ENCODE measurements around the gene DNAJB7. TPM values are rescaled to one million over a fixed set of nuclear protein-coding genes. Genes with fewer than 3 reads are reported as not detected.
"Not testable (repeated sequence)": the region's sequence is repeated elsewhere in the genome, so short reads cannot be mapped to it uniquely, and the experiment has no call there.

The DNAJB7 gene
- total RNA-seq, 4 donors from 2014 or later = 3.9 to 5.2 (median 4.4) TPM; not detected in 1

DNA sequence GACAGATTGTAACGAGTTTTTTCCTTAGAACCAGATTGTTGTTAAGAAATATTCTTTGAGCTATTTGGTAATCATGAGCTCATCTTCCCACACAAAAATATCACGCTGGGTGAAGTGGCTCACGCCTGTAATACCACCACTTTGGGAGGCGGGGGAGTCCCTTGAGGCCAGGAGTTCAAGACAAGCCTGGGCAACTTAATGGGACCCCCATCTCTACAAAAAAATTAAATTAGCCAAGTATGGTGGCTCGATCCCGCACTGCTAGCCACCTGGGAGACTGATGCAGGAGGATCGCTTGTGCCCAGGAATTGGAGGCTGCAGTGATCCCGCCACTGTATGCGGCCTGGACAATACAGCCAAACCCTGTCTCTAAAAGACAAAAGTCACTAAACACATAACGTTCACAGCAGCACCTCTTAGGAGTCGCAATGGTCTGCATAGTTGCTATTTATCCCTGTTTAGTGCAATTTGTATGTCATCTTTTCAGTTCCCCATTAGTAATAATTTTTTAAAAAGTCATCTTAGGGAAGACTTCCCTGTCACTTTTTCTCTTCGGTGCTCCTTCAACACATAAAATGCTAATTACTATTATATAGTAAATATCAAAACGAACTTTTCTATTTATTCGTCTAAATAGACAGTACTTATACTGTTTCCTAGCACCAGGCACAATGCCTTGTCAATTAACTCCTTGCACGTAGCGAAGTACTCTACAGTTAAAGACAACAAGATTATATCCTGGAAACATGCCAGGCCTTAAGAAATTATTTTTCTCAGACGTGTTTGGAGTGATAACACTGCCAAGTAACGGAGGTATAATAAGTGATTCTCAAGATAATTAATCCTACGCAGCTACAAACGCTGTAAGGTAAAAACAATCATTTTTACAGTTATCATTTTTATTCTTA is 6.6 kb downstream of the DNAJB7 start:
- peak overlapping the region in 3 of 4 donors; percentile 97 to 98 (median 97) for H3K27ac ChIP-seq
- no peak for DNase-seq

DNA sequence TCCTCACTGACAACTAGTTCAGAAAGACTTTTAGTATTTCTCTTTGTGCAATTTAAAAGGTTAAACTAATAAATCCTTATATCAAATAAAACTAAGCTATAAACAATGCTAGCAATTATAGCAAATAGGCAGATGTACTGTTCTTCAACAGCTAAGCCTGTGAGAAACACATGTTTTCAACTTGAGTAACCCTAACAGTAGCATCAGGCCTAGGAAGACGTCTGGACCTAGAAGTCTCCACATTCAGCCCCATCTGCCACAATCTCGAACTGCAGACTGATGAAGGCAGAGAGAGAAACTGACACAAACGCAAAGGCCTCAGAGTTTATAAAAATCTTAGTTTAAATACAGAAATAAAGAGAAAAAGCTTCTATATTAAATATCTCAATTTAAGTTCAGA is 8.0 kb downstream of the DNAJB7 start:
- H3K4me3 ChIP-seq = no peak overlapping the region

More for the DNA sequence above, 6.6 kb downstream of the DNAJB7 start:
- Histone ChIP-seq H3K9me3 (no peaks in the 10 kb centered on the region), H3K4me1 (peaks cover 0 to 52% (median 14%) of the 10 kb centered on the region in 4 donors), H3K27me3 (no peaks in the 10 kb centered on the region), H3K36me3 (peaks cover 0 to 5% (median 0%) of the 10 kb centered on the region in 3 donors), H3K4me3 (peak overlapping the region; percentile 73 to 95 (median 87))
- TF ChIP-seq, protein P1, sequence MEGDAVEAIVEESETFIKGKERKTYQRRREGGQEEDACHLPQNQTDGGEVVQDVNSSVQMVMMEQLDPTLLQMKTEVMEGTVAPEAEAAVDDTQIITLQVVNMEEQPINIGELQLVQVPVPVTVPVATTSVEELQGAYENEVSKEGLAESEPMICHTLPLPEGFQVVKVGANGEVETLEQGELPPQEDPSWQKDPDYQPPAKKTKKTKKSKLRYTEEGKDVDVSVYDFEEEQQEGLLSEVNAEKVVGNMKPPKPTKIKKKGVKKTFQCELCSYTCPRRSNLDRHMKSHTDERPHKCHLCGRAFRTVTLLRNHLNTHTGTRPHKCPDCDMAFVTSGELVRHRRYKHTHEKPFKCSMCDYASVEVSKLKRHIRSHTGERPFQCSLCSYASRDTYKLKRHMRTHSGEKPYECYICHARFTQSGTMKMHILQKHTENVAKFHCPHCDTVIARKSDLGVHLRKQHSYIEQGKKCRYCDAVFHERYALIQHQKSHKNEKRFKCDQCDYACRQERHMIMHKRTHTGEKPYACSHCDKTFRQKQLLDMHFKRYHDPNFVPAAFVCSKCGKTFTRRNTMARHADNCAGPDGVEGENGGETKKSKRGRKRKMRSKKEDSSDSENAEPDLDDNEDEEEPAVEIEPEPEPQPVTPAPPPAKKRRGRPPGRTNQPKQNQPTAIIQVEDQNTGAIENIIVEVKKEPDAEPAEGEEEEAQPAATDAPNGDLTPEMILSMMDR (IDR thresholded peaks at IDR 0.05) = peak in 1 of 6 experiments; percentile 0
- TF ChIP-seq POLR2A (IDR thresholded peaks at IDR 0.05) = no peak

DNA sequence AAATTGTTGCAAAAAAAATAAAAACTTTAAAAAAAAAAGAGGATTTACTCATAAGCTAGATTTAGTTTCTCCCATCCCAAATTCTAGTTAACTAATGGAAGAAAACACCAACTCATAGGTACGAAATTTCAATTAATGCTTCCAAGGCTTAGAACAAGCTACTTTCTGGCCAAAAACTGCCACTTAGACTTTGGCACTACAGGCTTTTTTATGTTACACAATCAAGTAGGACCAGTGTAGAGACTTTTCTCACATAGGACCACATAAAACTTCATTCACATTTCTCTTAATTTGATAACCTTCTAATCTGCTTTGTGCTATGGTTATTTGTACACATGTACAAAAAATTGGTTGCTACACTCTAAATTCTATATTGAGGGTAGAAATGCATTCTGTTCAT is 8.6 kb downstream of the DNAJB7 start:
- no peak overlapping the region for H3K4me3 ChIP-seq
- H3K4me1 ChIP-seq = peaks cover 0 to 48% (median 14%) of the 10 kb centered on the region in 4 donors
- no peak for DNase-seq
- H3K9me3 ChIP-seq = no peaks in the 10 kb centered on the region
- H3K36me3 ChIP-seq = peaks cover 0 to 25% (median 4%) of the 10 kb centered on the region in 3 donors
- TF ChIP-seq, protein P1 (IDR thresholded peaks at IDR 0.05) = no peak
- TF ChIP-seq POLR2A (IDR thresholded peaks at IDR 0.05) = no peak
- H3K27ac ChIP-seq = no peak overlapping the region
- no peaks in the 10 kb centered on the region for H3K27me3 ChIP-seq

More for the DNA sequence above, 8.0 kb downstream of the DNAJB7 start:
- peaks cover 0 to 52% (median 14%) of the 10 kb centered on the region in 4 donors for H3K4me1 ChIP-seq
- H3K36me3 ChIP-seq = peaks cover 0 to 18% (median 0%) of the 10 kb centered on the region in 3 donors
- no peaks in the 10 kb centered on the region for H3K9me3 ChIP-seq
- no peak overlapping the region for H3K27ac ChIP-seq
- TF ChIP-seq, protein P1 (IDR thresholded peaks at IDR 0.05) = no peak
- no peak for TF ChIP-seq POLR2A (IDR thresholded peaks at IDR 0.05)
- H3K27me3 ChIP-seq = no peaks in the 10 kb centered on the region
- no peak for DNase-seq

DNA sequence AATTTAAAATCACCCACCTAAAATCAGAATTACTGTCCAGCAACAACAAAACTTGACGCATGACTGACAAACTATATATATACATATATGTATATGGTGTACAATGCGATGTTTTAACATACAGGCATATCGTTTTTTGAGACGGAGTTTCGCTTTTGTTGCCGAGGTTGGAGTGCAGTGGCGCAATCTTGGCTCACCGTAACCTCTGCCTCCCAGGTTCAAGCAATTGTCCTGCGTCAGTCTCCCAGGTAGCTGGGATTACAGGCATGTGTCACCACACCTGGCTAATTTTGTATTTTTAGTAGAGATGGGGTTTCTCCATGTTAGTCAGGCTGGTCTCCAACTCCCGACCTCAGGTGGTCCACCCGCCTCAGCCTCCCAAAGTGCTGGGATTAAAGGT is 16.1 kb downstream of the DNAJB7 start:
- DNase-seq, H3K4me3 ChIP-seq, H3K9me3 ChIP-seq, H3K27me3 ChIP-seq, H3K4me1 ChIP-seq, H3K27ac ChIP-seq: not testable (repeated sequence)
- H3K36me3 ChIP-seq = peaks cover 0 to 98% (median 4%) of the 10 kb centered on the region in 3 donors

DNA sequence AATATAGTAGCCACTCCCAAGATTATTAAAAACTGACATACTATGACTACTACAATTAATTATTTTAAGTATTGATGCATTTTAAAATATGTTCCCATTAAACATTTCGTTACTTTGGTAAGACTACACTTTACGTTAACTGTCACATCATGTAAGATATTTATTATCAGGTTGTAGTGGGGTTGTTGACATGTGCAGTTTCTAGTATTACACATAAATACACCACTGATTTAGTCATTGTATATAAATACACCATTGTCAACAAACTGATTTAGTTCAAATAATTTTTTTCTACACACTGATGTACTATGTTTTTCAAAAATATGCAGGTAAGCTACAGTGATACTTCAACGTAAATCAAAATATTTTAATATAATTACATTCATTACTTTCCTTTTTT is 17.0 kb downstream of the DNAJB7 start:
- no peak overlapping the region for H3K27ac ChIP-seq
- peaks cover 0 to 99% (median 4%) of the 10 kb centered on the region in 3 donors for H3K36me3 ChIP-seq
- H3K9me3 ChIP-seq = no peaks in the 10 kb centered on the region
- no peak overlapping the region for H3K4me3 ChIP-seq
- H3K27me3 ChIP-seq = no peaks in the 10 kb centered on the region
- TF ChIP-seq, protein P1 (IDR thresholded peaks at IDR 0.05) = no peak
- TF ChIP-seq POLR2A (IDR thresholded peaks at IDR 0.05) = no peak
- H3K4me1 ChIP-seq = no peaks in the 10 kb centered on the region
- no peak for DNase-seq

DNA sequence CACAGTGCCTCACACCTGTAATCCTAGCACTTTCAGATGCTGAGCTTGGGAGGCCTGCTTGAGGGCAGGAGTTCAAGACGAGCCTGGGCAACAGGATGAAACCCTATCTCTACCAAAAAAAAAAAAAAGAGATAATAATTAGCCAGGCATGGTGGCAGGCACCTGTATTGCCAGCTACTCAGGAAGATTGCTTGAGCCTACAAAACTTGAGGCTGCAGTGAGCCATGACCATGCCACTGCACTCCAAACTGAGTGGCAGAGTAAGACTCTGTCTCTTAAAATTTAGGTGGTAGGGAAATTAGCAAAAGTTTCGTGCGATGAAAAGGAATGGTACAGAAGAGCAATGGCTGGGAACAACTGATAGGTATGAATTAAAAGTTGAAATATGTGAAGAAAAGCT is 23.4 kb downstream of the DNAJB7 start:
- Histone ChIP-seq H3K27me3 (no peaks in the 10 kb centered on the region), H3K4me1 (no peaks in the 10 kb centered on the region), H3K27ac (no peak overlapping the region), H3K36me3 (peaks cover 0 to 97% (median 4%) of the 10 kb centered on the region in 3 donors), H3K4me3 (no peak overlapping the region), H3K9me3 (no peaks in the 10 kb centered on the region)
- TF ChIP-seq POLR2A (IDR thresholded peaks at IDR 0.05) = no peak
- TF ChIP-seq, protein P1 (IDR thresholded peaks at IDR 0.05) = no peak
- no peak for DNase-seq
